ENCODE data around the gene CSK. TPM values are rescaled to one million over a fixed set of nuclear protein-coding genes. Genes with fewer than 3 reads are reported as not detected.

Gene CSK
- total and polyA plus RNA-seq, 2 of the 8 experiments (the other 6 are each of a cell fraction or from before 2014, with no cell fraction given), result 13.7 to 50.2 TPM

DNA sequence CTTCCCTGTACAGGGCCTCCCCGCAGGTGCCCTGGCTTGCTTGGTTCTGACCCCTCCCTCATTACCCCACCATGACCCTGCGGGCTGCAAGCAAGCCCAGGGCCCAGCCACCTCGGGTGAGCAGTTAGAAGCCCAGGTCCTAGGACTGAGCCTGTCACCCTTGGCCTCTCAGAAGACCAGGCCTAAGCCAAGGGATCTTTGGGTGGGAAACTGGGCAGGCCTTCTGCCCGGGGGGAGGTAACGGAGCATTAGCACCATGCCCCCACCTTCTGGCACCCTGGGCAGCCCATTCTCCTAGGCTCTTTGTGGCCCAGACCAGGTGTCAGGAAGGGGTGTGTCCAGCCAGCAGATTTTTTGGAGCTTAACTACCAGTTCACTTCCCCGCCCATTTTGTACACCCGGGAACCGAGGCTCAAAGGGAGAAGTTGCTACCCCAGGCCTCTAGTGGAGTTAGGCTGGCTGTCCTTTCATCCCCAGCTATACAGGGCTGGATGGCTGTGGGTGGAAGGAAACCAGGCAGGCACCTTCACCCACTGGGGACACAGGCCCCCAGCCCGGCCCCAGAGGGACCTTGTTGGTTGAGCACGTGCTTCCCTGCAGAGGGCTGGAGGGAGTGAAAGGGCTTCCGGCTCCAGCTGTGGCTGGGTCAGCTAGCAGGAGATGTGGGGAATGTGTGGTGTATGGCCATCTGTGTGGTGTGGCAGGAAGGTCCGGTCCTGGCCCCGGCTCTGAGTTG lies 1.4 kb downstream of the CSK start:
- Histone ChIP-seq H2BK5ac (ENCODE audit: low read depth, low read length) (no peak overlapping the region), H3K4ac (replicated peaks; ENCODE audit: insufficient read length, low read depth, low read length) (no peak overlapping the region), H2AK5ac (ENCODE audit: low read depth, low read length) (0 out of 2 replicates have a peak overlapping the region, but pooled peaks have one; percentile 42), H3K9me3 (ENCODE audit: insufficient read depth in 2 of 2, low read depth in 1 of 2, low read length in 1 of 2) (no peaks in the 10 kb centered on the region), H2AFZ (ENCODE audit: low read length) (no peak overlapping the region), H3K79me2 (ENCODE audit: control insufficient read depth in 1 of 2, insufficient read depth in 2 of 2, low read length in 2 of 2) (peaks cover 0 to 6% of the 10 kb centered on the region in 2 experiments; a peak in 1 of 4 replicates), H4K8ac (ENCODE audit: extremely low read depth, insufficient read depth, low read length) (peak overlapping the region; percentile 3; the same call in 1 of the 2 replicates), H4K20me1 (replicated peaks in 1 of 2; ENCODE audit: control insufficient read depth in 1 of 2, insufficient read depth in 2 of 2, low read length in 2 of 2) (peaks cover 3 to 25% of the 10 kb centered on the region in 2 experiments), H3K18ac (ENCODE audit: extremely low read depth, low read length) (peak overlapping the region; percentile 19; the same call in 1 of the 2 replicates), H3K27ac (ENCODE audit: low read depth, low read length) (no peak overlapping the region), H2BK15ac (ENCODE audit: low read length) (no peak overlapping the region), H3K79me1 (ENCODE audit: low read depth, low read length) (peaks cover 12% of the 10 kb centered on the region), H3K4me3 (ENCODE audit: extremely low read depth in 1 of 4, insufficient read depth in 2 of 4, low read depth in 3 of 4, low read length in 4 of 4) (peak overlapping the region; percentile 55 to 82 (median 60); a peak in 7 of 8 replicates), H3K36me3 (ENCODE audit: control insufficient read depth in 2 of 4, insufficient read depth in 4 of 4, low read length in 3 of 4) (no peaks in the 10 kb centered on the region), H3K27me3 (replicated peaks in 1 of 4; ENCODE audit: control insufficient read depth in 3 of 4, extremely low read depth in 1 of 4, insufficient read depth in 3 of 4, low read length in 3 of 4) (peaks cover 0 to 15% (median 11%) of the 10 kb centered on the region in 4 experiments; a peak in 6 of 7 replicates), H3K23me2 (ENCODE audit: low read depth, low read length) (peaks cover 9% of the 10 kb centered on the region), H3K4me2 (ENCODE audit: insufficient read depth in 1 of 2, low read depth in 2 of 2, low read length in 2 of 2) (peak overlapping the region; percentile 86 to 91), H2BK20ac (ENCODE audit: low read length) (no peak overlapping the region), H2BK120ac (replicated peaks; ENCODE audit: low read depth, low read length) (no peak overlapping the region), H4K5ac (ENCODE audit: insufficient read length, low read depth, low read length) (no peak overlapping the region), H4K91ac (replicated peaks; ENCODE audit: insufficient read length, low read length) (no peak overlapping the region), H3K23ac (ENCODE audit: insufficient read length) (no peak overlapping the region), H3K56ac (replicated peaks; ENCODE audit: insufficient read length, low read depth, low read length) (no peak overlapping the region), H2BK12ac (ENCODE audit: low read depth, low read length) (no peak overlapping the region), H3K4me1 (replicated peaks in 1 of 4; ENCODE audit: control insufficient read depth in 3 of 4, insufficient read depth in 4 of 4, low read length in 3 of 4) (peaks cover 1 to 24% (median 19%) of the 10 kb centered on the region in 4 experiments), H3K14ac (ENCODE audit: insufficient read length) (no peak overlapping the region), H3K9ac (replicated peaks in 1 of 4; ENCODE audit: extremely low read depth in 1 of 4, low read depth in 3 of 4, low read length in 3 of 4) (peak overlapping the region in 2 of 4 experiments; percentile 8 to 27; a peak in 1 of 7 replicates)
- WGBS, 2 experiments (ENCODE audit: extremely low coverage in 1 of 2, insufficient coverage in 1 of 2, insufficient read length in 1 of 2, insufficient replicate concordance in 2 of 2, low coverage in 1 of 2, low lambda C conversion rate in 2 of 2, missing lambda C conversion rate in 1 of 2), result 55% methylated on average over 12 of the region's 13 CpGs; no CpG with 5 or more reads in 1 of the 2 experiments
- FAIRE-seq, result no peak
- no peak for DNase-seq (ENCODE audit: low read depth in 1 of 2, low spot score in 2 of 2)
- ChIA-PET POLR2A (ENCODE audit: partially characterized antibody) (interaction anchor here (1.0 to 5.6 kb wide), 11 partner anchors 10 to 213 kb away, joined by 3 to 26 read pairs (median 4); partner anchors contain the start of gene CLK3), CTCF (ENCODE audit: partially characterized antibody) (interaction anchor here (0.6 to 53.7 kb wide), 17 partner anchors 8 to 168 kb away, joined by 3 to 1439 read pairs (median 6); partner anchors contain the start of genes CLK3, CPLX3 and LMAN1L)
- TF ChIP-seq BCL11A (IDR thresholded peaks at IDR 0.05; ENCODE audit: low read depth in 2 of 2, low read length in 2 of 2), result no peak
- TF ChIP-seq, protein P1, sequence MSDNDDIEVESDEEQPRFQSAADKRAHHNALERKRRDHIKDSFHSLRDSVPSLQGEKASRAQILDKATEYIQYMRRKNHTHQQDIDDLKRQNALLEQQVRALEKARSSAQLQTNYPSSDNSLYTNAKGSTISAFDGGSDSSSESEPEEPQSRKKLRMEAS (IDR thresholded peaks at IDR 0.05), result peak; percentile 47
- TF ChIP-seq, protein P2, sequence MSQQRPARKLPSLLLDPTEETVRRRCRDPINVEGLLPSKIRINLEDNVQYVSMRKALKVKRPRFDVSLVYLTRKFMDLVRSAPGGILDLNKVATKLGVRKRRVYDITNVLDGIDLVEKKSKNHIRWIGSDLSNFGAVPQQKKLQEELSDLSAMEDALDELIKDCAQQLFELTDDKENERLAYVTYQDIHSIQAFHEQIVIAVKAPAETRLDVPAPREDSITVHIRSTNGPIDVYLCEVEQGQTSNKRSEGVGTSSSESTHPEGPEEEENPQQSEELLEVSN (IDR thresholded peaks at IDR 0.05), result peak; percentile 52; the same call in 1 of the 2 replicates
- no peak for TF ChIP-seq CBX5 (IDR thresholded peaks at IDR 0.05; ENCODE audit: low read depth, low read length)
- TF ChIP-seq MAFK (IDR thresholded peaks at IDR 0.05; ENCODE audit: low read depth, low read length), result no peak
- TF ChIP-seq, protein P3, sequence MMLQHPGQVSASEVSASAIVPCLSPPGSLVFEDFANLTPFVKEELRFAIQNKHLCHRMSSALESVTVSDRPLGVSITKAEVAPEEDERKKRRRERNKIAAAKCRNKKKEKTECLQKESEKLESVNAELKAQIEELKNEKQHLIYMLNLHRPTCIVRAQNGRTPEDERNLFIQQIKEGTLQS (IDR thresholded peaks at IDR 0.05; ENCODE audit: insufficient read depth, low read depth, low read length), result no peak
- TF ChIP-seq SP1 (IDR thresholded peaks at IDR 0.05; ENCODE audit: low read depth, low read length), result no peak
- no peak for TF ChIP-seq PHF8 (conservative IDR thresholded peaks at IDR 0.05; ENCODE audit: low read depth, low read length)
- no peak for TF ChIP-seq TCF12 (IDR thresholded peaks at IDR 0.05; ENCODE audit: low read depth, low read length)
- no peak for TF ChIP-seq SP2 (IDR thresholded peaks at IDR 0.05; ENCODE audit: low read length)
